Cerebellar cortex (tissue), 1 donor: ENCODE measurements around the gene SENP5.
"Not testable (repeated sequence)": the region's sequence is repeated elsewhere in the genome, so short reads cannot be mapped to it uniquely, and the experiment has no call there.

ENCODE experiments used
- DNase-seq: peaks from one replicate; pipeline ENCODE4 v3.0.0-alpha.2; 2015; ENCODE audit warnings: low spot score

SENP5 gene

DNA sequence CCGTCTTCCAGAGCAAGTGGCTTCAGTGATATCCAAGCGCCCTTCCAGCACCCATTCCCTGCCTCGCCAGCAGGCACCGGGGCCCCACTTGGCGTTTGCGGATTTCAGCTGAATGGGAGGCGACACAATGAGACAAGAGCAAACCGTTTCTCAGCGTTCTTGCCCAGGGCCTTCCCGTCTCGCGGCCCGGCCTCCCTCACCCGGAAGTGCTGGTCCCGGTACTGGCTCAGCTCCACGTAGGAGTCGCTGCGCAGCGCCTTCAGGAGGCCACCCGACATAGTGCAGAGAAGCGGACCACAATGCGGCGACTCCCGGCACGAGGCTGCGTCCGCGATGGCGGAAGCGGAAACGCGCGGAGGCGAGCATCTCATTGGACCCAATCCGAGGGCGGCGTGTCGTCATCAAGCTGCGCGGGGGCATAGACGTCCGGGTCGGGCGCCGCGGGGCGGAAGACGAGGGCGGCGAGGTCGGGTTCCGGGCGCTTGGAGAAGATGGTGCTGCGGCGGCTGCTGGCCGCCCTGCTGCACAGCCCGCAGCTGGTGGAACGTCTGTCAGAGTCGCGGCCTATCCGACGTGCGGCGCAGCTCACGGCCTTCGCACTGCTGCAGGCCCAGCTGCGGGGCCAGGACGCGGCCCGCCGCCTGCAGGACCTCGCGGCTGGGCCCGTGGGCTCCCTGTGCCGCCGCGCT, 74.7 kb downstream of the SENP5 start, which contains the start of gene NCBP2:
NCBP2 (minus strand) TSS at position 303 of the 689 bp plus-strand sequence; CDS start at position 278, 25 bp downstream.
- DNase-seq: peak; percentile 95

GRCh38 chr3:196942915-196943277, 75.2 kb downstream of the SENP5 start:
- DNase-seq: peak; percentile 17

DNA sequence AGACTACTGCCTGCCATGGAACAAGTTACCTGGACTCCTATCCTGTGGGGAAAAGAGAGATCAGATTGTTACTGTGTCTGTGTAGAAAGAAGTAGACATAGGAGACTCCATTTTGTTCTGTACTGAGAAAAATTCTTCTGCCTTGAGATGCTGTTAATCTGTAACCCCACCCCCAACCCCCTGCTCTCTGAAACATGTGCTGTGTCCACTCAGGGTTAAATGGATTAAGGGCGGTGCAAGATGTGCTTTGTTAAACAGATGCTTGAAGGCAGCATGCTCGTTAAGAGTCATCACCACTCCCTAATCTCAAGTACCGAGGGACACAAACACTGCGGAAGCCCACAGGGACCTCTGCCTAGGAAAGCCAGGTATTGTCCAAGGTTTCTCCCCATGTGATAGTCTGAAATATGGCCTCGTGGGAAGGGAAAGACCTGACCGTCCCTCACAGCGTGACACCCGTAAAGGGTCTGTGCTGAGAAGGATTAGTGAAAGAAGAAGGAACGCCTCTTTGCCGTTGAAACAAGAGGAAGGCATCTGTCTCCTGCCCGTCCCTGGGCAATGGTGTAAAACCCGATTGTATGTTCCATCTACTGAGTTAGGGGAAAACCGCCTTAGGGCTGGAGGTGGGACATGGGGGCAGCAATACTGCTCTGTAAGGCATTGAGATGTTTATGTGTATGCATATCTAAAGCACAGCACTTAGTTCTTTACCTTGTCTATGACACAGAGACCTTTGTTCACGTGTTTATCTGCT, 76.5 kb downstream of the SENP5 start:
- DNase-seq: not testable (repeated sequence)

DNA sequence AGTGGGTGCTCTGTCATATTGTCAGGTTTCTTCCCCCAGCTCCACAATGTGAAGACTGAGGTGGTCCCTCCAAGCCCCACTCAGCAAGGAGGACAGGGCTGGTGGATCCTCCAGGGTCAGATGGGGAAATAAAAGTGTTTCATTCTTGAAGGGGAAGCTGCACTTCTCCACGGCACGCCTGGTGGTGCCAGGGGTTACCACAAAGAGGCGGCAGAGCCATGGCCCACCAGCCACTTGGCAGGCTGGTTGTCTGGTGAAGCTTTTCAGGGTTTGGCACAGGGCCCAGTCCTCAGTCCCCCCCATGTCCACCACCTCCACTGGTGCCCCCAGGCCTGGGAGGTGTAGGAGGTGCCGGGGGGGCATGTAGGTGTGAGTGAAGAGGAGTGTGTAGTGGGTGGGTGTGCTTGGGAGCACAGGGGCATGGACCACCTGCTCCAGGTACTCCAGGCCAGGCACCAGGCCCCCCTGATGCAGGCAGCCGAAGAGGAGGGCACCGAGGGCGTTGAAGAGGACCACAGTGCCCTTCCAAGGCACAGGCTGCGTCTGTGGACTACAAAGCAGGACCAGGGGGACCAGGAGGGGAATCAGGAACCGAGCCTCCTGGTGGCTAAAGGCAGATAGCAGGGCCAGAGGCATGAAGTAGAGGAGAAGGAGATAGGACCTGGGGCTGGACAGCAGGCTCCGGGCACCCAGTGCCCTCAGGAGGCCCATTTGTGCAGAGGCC, 79.6 kb downstream of the SENP5 start:
- DNase-seq: peak; percentile 38

DNA sequence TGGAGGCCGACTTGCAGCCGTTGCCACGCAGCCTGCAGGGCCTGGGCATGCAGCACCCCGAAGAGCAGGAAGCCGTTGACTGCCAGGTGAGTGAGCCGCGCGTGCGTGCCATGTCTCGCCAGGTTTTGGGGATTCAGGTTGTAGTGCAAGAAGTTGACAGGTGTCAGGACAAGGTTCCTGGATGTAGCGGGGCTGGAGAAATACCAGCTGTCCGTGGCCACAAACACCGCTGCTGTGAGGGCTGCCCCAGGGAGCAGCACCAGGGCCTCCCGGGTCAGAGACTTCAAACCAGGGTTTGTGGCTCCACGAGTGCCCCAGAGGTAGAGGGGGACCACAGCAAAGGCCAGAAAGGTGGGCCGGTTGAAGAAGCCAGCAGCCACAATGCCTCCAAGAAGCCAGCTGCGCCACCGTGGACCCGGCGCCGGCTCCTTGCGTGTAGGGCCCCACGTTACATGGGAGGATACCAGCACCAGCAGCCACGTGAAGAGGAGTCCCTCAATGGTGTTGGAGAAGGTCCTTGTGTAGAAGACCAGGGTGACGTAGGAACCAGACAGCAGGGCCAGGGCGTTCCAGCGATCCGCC, 80.2 kb downstream of the SENP5 start:
- no peak for DNase-seq

GRCh38 chr3:196948442-196949284, 80.9 kb downstream of the SENP5 start:
- peak; percentile 44 for DNase-seq

DNA sequence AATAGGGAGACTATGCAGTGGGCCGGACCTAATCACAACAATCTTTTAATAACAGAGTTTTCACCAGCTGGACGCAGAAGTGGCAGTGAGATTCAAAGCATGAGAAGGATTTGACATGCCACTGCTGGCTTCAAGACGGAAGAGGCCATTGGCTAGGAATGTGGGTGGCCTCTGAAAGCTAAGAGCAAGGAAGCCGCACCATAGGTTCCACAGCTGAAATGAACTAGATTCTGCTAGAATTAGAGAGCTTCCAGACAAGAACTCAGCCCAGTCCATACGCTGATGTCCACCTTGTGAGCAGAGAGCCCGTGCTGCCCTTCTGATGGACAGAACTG, 81.5 kb downstream of the SENP5 start:
- no peak for DNase-seq

DNA sequence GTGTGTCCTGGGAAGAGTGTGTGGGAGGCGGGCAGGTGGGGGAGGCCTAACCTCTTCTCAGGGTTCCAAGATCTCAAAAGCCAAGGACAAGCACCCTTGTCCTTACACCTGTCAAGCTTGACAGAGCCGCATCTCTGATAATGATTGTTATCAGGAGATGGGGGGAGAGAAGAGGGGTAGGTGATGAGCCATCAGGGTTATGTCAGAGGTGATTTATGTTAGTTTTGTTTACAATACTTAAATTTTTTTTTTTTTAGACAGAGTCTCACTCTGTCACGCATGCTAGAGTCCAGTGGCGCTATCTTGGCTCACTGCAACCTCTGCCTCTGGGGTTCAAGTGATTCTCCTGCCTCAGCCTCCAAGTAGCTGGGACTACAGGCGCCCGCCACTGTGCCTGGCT, 82.0 kb downstream of the SENP5 start:
- DNase-seq: no peak

GRCh38 chr3:196951371-196951770, 83.7 kb downstream of the SENP5 start:
- no peak for DNase-seq

GRCh38 chr3:196954832-196955231, 87.1 kb downstream of the SENP5 start:
- no peak for DNase-seq

GRCh38 chr3:196962108-196962929, 94.6 kb downstream of the SENP5 start:
- no peak for DNase-seq

- DNase-seq: no peak
Observed at GRCh38 chr3:196962930-196963630, 95.4 kb downstream of the SENP5 start.

GRCh38 chr3:196963631-196963953, 95.9 kb downstream of the SENP5 start:
- DNase-seq: no peak

GRCh38 chr3:196965112-196965803, 97.5 kb downstream of the SENP5 start:
- DNase-seq: no peak

DNA sequence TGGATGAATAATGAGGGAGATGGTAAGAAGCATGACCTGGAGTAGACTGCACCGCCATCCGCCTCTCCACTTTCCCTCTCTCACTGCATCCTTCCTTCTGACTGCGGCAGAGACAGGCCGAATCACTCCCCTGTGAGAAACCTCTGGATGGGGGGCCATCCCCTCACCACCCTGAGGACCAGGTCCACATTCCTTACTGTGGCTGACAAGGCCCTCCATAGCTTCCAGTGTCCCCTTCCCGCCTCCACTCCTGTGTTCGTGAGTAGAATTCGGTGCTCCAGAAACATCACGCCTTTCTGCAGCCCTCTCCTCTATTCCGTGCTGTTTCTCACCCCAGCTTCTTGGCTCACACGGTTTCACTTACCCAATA, 98.1 kb downstream of the SENP5 start:
- DNase-seq: no peak

- peak; percentile 35 for DNase-seq
Observed at GRCh38 chr3:196966526-196967401, 99.0 kb downstream of the SENP5 start.

GRCh38 chr3:196967412-196968232, 99.9 kb downstream of the SENP5 start:
- peak; percentile 11 for DNase-seq
